Ovary (tissue), 3 donors: ENCODE results near the gene PAK4.
"Not testable (repeated sequence)": the region's sequence is repeated elsewhere in the genome, so short reads cannot be mapped to it uniquely, and the experiment has no call there.

ENCODE experiments used
- CTCF ChIP-seq, 3 donors: fragments of 450-650 bp in 2 of 3; fragments of 200-600 bp in 1 of 3; IDR thresholded peaks; one replicate each; pipeline versions ENCODE4 v1.5.1 to v1.8.0; 2016 to 2022; ENCODE audit warnings: antibody characterized with exemption in 3 of 3, mild to moderate bottlenecking in 1 of 3
- EP300 ChIP-seq: sonication (generic); formaldehyde crosslinking; IDR thresholded peaks from one replicate; pipeline ENCODE4 v1.6.1; 2017; ENCODE audit warnings: antibody characterized with exemption
- POLR2A ChIP-seq: fragments of 450-650 bp; IDR thresholded peaks from one replicate; pipeline ENCODE4 v1.6.1; 2017; ENCODE audit warnings: antibody characterized with exemption, mild to moderate bottlenecking, moderate library complexity
- donor health status: DM: no; HTN: no; CAD: no.

GRCh38 chr19:39219108-39219507 is 93.5 kb downstream of the PAK4 start:
- not testable (repeated sequence) for TF ChIP-seq POLR2A; CTCF (IDR thresholded peaks at IDR 0.05); EP300
